ENCODE measurements around the gene ZKSCAN5. TPM values are rescaled to one million over a fixed set of nuclear protein-coding genes. Genes with fewer than 3 reads are reported as not detected.
"Not testable (repeated sequence)": the region's sequence is repeated elsewhere in the genome, so short reads cannot be mapped to it uniquely, and the experiment has no call there.

The ZKSCAN5 gene
- polyA plus RNA-seq, 1 donor from 2014 or later = 18.6 TPM

GRCh38 chr7:99579956-99580777, 75.7 kb downstream of the ZKSCAN5 start:
- peak overlapping the region; percentile 64 for H3K9ac ChIP-seq (ENCODE audit: low read length)
- TF ChIP-seq MXI1 (conservative IDR thresholded peaks at IDR 0.05; ENCODE audit: poor library complexity, severe bottlenecking) (peak; percentile 62), EP300 (conservative IDR thresholded peaks at IDR 0.05; ENCODE audit: poor library complexity, severe bottlenecking) (no peak), REST (IDR thresholded peaks at IDR 0.05; ENCODE audit: borderline replicate concordance) (no peak), CTCF (IDR thresholded peaks at IDR 0.05; ENCODE audit: poor library complexity, severe bottlenecking) (peak; percentile 73), RAD21 (conservative IDR thresholded peaks at IDR 0.05) (peak; percentile 49), EZH2 (IDR thresholded peaks at IDR 0.05; ENCODE audit: borderline replicate concordance, insufficient read depth, low read length, poor library complexity, severe bottlenecking) (no peak), SMC3 (conservative IDR thresholded peaks at IDR 0.05; ENCODE audit: poor library complexity) (peak; percentile 35)
- peak overlapping the region; percentile 67 for H3K4me3 ChIP-seq (ENCODE audit: low read length)
- H3K4me2 ChIP-seq (ENCODE audit: low read length) = peak overlapping the region; percentile 61
- no peaks in the 10 kb centered on the region for H3F3A ChIP-seq (ENCODE audit: insufficient read depth, low read length, poor library complexity, severe bottlenecking)
- H2AFZ ChIP-seq (ENCODE audit: low read depth, low read length) = peak overlapping the region; percentile 79
- H3K9me3 ChIP-seq (ENCODE audit: low read length) = no peaks in the 10 kb centered on the region
- no peaks in the 10 kb centered on the region for H4K20me1 ChIP-seq (ENCODE audit: insufficient read depth)
- H3K27ac ChIP-seq (ENCODE audit: low read length) = peak overlapping the region; percentile 40
- H3K36me3 ChIP-seq (ENCODE audit: insufficient read depth, low read length) = no peaks in the 10 kb centered on the region
- no peaks in the 10 kb centered on the region for H3K27me3 ChIP-seq (ENCODE audit: insufficient read depth, low read depth, low read length)
- H3K9me2 ChIP-seq (ENCODE audit: insufficient read depth, low read length) = no peaks in the 10 kb centered on the region
- H3K79me2 ChIP-seq (replicated peaks; ENCODE audit: insufficient read depth, low read length) = no peaks in the 10 kb centered on the region

- H4K20me1 ChIP-seq (ENCODE audit: insufficient read depth); H3K79me2 ChIP-seq (replicated peaks; ENCODE audit: insufficient read depth, low read length); H3K4me2 ChIP-seq (ENCODE audit: low read length); H3K27me3 ChIP-seq (ENCODE audit: insufficient read depth, low read depth, low read length); H3K36me3 ChIP-seq (ENCODE audit: insufficient read depth, low read length); H3K9me2 ChIP-seq (ENCODE audit: insufficient read depth, low read length); H3F3A ChIP-seq (ENCODE audit: insufficient read depth, low read length, poor library complexity, severe bottlenecking); H3K9me3 ChIP-seq (ENCODE audit: low read length): not testable (repeated sequence)
- Histone ChIP-seq H3K4me3 (ENCODE audit: low read length) (peak overlapping the region; percentile 67), H3K27ac (ENCODE audit: low read length) (peak overlapping the region; percentile 40), H2AFZ (ENCODE audit: low read depth, low read length) (peak overlapping the region; percentile 79), H3K9ac (ENCODE audit: low read length) (peak overlapping the region; percentile 64)
Measured at GRCh38 chr7:99580778-99581332, 76.4 kb downstream of the ZKSCAN5 start.

Other genes starting within 250 kb of the ZKSCAN5 start
- not detected in 2 replicates for gene MYH16, start 231.8 kb upstream of the ZKSCAN5 start, polyA plus RNA-seq
- 137 and 154 TPM in 2 replicates for gene ARPC1A, start 178.8 kb upstream of the ZKSCAN5 start, polyA plus RNA-seq
- gene ARPC1B, start 129.9 kb upstream of the ZKSCAN5 start, polyA plus RNA-seq = 1.7 and 3.6 TPM in 2 replicates
- 185 and 212 TPM in 2 replicates for gene PDAP1, start 96.1 kb upstream of the ZKSCAN5 start, polyA plus RNA-seq
- gene BUD31, start 95.7 kb upstream of the ZKSCAN5 start, polyA plus RNA-seq = 200 and 251 TPM in 2 replicates
- gene PTCD1, start 65.9 kb upstream of the ZKSCAN5 start, polyA plus RNA-seq = 4.0 and 5.7 TPM in 2 replicates
- 209 and 238 TPM in 2 replicates for gene CPSF4, start 65.7 kb upstream of the ZKSCAN5 start, polyA plus RNA-seq
- gene ATP5MF, start 38.5 kb upstream of the ZKSCAN5 start, polyA plus RNA-seq = 1,790 and 1,998 TPM in 2 replicates
- 49.9 and 59.8 TPM in 2 replicates for gene ZNF789, start 31.8 kb upstream of the ZKSCAN5 start, polyA plus RNA-seq
- gene ZNF394, start 4.4 kb upstream of the ZKSCAN5 start, polyA plus RNA-seq = 9.5 and 11.2 TPM in 2 replicates
- gene FAM200A, start 47.5 kb downstream of the ZKSCAN5 start, polyA plus RNA-seq = 21.7 and 24.0 TPM in 2 replicates
- 89.0 and 92.8 TPM in 2 replicates for gene ZNF655, start 54.0 kb downstream of the ZKSCAN5 start, polyA plus RNA-seq
- 2.9 and 3.6 TPM in 2 replicates for gene TMEM225B, start 93.6 kb downstream of the ZKSCAN5 start, polyA plus RNA-seq
- 12.1 and 12.2 TPM in 2 replicates for gene ZSCAN25, start 112.3 kb downstream of the ZKSCAN5 start, polyA plus RNA-seq
- not detected in 2 replicates for gene CYP3A5, start 175.3 kb downstream of the ZKSCAN5 start, polyA plus RNA-seq
- gene CYP3A7, start 230.5 kb downstream of the ZKSCAN5 start, polyA plus RNA-seq = not detected in 2 replicates